Measurements from ENCODE around the gene SETD9. TPM values are rescaled to one million over a fixed set of nuclear protein-coding genes. Genes with fewer than 3 reads are reported as not detected.

SETD9 gene
- total and polyA plus RNA-seq, 2 of the 13 experiments (the other 11 are each of a cell fraction or from before 2014, with no cell fraction given): 4.8 to 17.8 TPM

DNA sequence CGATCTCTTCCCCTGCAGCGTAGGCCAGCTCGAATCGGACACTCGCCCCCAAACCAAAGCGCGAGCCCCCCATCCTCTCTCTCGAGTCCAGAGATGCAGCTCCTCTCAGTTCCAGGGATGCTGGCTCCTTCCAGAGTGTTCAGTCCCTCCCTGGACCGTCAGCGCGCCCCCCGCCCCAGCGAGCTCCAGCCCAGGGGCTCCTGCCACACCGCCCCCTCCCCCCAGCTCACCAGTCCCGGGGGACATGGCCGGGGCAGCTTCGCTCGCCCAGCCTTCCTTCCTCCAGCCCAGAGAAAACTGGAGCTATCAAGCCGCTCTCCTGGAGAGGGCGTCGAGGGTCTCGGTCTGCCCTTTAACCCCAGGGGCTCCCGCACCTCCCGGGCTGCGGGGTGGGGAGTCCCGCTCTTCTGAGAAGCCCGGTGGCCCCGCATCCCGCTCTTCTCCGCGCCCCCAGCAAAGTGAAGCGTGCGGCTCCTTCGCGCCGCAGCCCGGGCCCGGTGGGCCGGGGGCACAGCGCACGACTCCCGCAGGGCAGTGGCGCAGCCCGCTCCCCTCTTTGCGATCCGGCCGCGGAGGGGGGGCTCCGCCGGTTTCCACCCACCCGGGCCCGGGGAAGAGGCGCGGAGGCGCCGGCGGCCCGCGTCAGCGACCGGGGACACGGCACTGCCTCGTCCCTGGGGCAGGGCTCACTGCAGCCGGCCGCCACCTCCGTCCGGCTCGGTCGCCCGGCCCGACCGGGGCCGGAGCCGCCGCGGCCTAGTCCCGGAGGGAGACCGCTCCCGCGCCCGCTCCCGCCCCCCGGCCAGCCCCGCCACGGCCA, 41.9 kb downstream of the SETD9 start (continued):
- TF ChIP-seq, protein P1, sequence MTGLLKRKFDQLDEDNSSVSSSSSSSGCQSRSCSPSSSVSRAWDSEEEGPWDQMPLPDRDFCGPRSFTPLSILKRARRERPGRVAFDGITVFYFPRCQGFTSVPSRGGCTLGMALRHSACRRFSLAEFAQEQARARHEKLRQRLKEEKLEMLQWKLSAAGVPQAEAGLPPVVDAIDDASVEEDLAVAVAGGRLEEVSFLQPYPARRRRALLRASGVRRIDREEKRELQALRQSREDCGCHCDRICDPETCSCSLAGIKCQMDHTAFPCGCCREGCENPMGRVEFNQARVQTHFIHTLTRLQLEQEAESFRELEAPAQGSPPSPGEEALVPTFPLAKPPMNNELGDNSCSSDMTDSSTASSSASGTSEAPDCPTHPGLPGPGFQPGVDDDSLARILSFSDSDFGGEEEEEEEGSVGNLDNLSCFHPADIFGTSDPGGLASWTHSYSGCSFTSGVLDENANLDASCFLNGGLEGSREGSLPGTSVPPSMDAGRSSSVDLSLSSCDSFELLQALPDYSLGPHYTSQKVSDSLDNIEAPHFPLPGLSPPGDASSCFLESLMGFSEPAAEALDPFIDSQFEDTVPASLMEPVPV (CRISPR knock-in tag; IDR thresholded peaks at IDR 0.05): no peak
- no peak for TF ChIP-seq ZNF230 (CRISPR knock-in tag; IDR thresholded peaks at IDR 0.05)
- TF ChIP-seq IKZF1 (IDR thresholded peaks at IDR 0.05): no peak
- no peak for TF ChIP-seq ZNF264 (CRISPR knock-in tag; IDR thresholded peaks at IDR 0.05)
- peak; percentile 57; the same call in 1 of the 2 replicates for TF ChIP-seq UBTF (CRISPR knock-in tag; IDR thresholded peaks at IDR 0.05)
- no peak for TF ChIP-seq MAFF (IDR thresholded peaks at IDR 0.05; ENCODE audit: low read depth, low read length)
- no peak for TF ChIP-seq KLF6 (CRISPR knock-in tag; IDR thresholded peaks at IDR 0.05)
- TF ChIP-seq HNF1A (IDR thresholded peaks at IDR 0.05; ENCODE audit: low read depth): no peak
- TF ChIP-seq HNF1A (CRISPR knock-in tag; IDR thresholded peaks at IDR 0.05; ENCODE audit: borderline replicate concordance): no peak
- TF ChIP-seq, protein P2, sequence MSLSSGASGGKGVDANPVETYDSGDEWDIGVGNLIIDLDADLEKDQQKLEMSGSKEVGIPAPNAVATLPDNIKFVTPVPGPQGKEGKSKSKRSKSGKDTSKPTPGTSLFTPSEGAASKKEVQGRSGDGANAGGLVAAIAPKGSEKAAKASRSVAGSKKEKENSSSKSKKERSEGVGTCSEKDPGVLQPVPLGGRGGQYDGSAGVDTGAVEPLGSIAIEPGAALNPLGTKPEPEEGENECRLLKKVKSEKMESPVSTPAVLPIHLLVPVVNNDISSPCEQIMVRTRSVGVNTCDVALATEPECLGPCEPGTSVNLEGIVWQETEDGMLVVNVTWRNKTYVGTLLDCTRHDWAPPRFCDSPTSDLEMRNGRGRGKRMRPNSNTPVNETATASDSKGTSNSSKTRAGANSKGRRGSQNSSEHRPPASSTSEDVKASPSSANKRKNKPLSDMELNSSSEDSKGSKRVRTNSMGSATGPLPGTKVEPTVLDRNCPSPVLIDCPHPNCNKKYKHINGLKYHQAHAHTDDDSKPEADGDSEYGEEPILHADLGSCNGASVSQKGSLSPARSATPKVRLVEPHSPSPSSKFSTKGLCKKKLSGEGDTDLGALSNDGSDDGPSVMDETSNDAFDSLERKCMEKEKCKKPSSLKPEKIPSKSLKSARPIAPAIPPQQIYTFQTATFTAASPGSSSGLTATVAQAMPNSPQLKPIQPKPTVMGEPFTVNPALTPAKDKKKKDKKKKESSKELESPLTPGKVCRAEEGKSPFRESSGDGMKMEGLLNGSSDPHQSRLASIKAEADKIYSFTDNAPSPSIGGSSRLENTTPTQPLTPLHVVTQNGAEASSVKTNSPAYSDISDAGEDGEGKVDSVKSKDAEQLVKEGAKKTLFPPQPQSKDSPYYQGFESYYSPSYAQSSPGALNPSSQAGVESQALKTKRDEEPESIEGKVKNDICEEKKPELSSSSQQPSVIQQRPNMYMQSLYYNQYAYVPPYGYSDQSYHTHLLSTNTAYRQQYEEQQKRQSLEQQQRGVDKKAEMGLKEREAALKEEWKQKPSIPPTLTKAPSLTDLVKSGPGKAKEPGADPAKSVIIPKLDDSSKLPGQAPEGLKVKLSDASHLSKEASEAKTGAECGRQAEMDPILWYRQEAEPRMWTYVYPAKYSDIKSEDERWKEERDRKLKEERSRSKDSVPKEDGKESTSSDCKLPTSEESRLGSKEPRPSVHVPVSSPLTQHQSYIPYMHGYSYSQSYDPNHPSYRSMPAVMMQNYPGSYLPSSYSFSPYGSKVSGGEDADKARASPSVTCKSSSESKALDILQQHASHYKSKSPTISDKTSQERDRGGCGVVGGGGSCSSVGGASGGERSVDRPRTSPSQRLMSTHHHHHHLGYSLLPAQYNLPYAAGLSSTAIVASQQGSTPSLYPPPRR (CRISPR knock-in tag; IDR thresholded peaks at IDR 0.05; ENCODE audit: borderline replicate concordance): no peak
- TF ChIP-seq RELA (CRISPR knock-in tag; IDR thresholded peaks at IDR 0.05): no peak
- peak; percentile 7; the same call in 1 of the 2 replicates for TF ChIP-seq SALL1 (CRISPR knock-in tag; IDR thresholded peaks at IDR 0.05)
- TF ChIP-seq MED1 (CRISPR knock-in tag; IDR thresholded peaks at IDR 0.05): no peak
- no peak for TF ChIP-seq SSRP1 (CRISPR knock-in tag; IDR thresholded peaks at IDR 0.05)
- TF ChIP-seq, protein P3, sequence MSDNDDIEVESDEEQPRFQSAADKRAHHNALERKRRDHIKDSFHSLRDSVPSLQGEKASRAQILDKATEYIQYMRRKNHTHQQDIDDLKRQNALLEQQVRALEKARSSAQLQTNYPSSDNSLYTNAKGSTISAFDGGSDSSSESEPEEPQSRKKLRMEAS (IDR thresholded peaks at IDR 0.05): 0 out of 2 replicates have a peak, but pooled peaks have one; percentile 1
- no peak for TF ChIP-seq SRY (CRISPR knock-in tag; IDR thresholded peaks at IDR 0.05)

Measured in HepG2 (cell line).